ENCODE results near the gene FAM219B.

- TF ChIP-seq CTCF (IDR thresholded peaks at IDR 0.05 in 2 of 3, conservative IDR thresholded peaks at IDR 0.05 in 1 of 3; ENCODE audit: borderline replicate concordance in 1 of 3, insufficient read depth in 1 of 3, low read depth in 2 of 3, low read length in 2 of 3) = no peak
- peak; percentile 96 for TF ChIP-seq POLR2AphosphoS5 (IDR thresholded peaks at IDR 0.05; ENCODE audit: low read depth, low read length)
- no peak for TF ChIP-seq SRF (IDR thresholded peaks at IDR 0.05; ENCODE audit: low read depth)
- TF ChIP-seq, protein P1, sequence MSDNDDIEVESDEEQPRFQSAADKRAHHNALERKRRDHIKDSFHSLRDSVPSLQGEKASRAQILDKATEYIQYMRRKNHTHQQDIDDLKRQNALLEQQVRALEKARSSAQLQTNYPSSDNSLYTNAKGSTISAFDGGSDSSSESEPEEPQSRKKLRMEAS (IDR thresholded peaks at IDR 0.05) = peak; percentile 76
Observed at GRCh38 chr15:74889883-74890664, 16.6 kb downstream of the FAM219B start, which contains the start of gene MPI.

Measured in HCT116 (cell line).